ENCODE data around the gene KDM3A.
"Not testable (repeated sequence)": the region's sequence is repeated elsewhere in the genome, so short reads cannot be mapped to it uniquely, and the experiment has no call there.

The KDM3A gene

DNA sequence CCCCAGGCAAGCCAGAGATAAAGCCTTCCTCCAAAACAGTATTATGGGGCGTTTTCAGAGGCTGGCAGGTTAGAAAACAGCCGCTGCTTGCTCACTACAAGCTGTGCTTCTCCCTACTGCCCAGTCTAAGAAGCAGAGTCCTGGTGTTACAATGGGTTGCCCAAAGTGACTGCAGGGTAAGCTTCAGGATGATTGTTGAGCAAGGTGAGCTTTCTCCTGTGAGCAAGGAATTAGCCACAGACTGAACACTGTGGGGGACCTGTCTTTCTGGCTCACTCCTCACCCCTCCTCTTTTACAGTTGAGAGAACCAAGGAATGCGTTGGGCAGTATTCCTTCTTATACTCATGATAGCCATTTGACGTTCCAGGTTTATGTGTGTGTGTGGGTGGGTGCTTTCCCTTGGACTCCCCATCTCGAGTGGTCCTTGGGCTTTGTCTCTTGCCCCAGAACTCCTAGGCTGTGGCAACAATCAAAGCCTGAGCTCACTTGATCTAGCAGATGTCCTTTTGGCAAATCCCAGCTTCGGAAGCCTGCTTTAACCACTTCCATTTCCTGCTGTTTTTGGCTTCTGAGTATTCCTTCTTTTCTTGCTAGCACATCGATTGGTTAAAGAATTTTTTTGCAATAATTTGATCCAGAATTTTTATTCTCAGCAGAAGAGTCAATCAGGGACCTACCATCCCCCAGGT is 47.5 kb downstream of the KDM3A start:
- TF ChIP-seq, protein P1, sequence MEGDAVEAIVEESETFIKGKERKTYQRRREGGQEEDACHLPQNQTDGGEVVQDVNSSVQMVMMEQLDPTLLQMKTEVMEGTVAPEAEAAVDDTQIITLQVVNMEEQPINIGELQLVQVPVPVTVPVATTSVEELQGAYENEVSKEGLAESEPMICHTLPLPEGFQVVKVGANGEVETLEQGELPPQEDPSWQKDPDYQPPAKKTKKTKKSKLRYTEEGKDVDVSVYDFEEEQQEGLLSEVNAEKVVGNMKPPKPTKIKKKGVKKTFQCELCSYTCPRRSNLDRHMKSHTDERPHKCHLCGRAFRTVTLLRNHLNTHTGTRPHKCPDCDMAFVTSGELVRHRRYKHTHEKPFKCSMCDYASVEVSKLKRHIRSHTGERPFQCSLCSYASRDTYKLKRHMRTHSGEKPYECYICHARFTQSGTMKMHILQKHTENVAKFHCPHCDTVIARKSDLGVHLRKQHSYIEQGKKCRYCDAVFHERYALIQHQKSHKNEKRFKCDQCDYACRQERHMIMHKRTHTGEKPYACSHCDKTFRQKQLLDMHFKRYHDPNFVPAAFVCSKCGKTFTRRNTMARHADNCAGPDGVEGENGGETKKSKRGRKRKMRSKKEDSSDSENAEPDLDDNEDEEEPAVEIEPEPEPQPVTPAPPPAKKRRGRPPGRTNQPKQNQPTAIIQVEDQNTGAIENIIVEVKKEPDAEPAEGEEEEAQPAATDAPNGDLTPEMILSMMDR (IDR thresholded peaks at IDR 0.05; ENCODE audit: low read depth, low read length), result no peak

DNA sequence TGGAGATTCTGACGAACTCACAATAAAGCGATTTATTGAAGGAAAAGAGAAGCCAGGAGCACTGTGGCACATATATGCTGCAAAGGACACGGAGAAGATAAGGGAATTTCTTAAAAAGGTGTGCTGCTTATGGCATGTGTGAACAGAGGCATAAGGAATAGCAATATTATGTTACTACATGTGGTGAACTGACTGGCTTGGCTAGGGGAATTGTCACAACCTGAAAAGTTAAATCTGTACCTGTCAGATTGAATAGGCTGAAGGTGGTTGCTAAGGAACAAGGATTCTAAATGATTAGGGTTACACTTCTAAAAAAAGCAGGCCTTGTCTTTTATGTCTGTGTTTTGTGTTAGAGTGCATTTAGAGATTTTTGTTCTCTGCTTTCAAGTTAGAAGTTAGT is 48.4 kb downstream of the KDM3A start:
- no peak overlapping the region for H3K4me3 ChIP-seq (ENCODE audit: low read depth, low read length)
- TF ChIP-seq, protein P1 (IDR thresholded peaks at IDR 0.05; ENCODE audit: low read depth, low read length), result no peak

More for the DNA sequence above, 47.5 kb downstream of the KDM3A start:
- H3K4me3 ChIP-seq (ENCODE audit: low read depth, low read length), result no peak overlapping the region

DNA sequence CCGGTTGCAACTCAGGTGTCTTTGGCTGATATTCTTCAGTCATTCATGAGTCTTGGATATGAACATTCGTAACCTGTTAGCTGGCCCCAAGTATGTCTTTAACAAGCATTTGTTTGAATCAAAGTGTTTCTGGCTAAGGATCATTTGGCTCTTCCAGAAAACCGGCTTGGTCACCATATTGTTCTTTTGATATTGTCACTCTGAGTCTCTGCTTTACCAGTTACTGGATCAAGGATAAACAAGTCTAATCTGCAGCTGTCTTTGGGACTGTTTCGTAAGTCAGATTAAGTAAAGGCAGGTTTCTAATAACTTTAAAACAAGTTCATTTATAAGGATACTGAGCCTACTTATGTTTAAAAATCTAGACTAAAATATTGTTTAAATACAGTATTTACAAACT is 49.1 kb downstream of the KDM3A start:
- TF ChIP-seq, protein P1 (IDR thresholded peaks at IDR 0.05; ENCODE audit: low read depth, low read length), result no peak
- no peak overlapping the region for H3K4me3 ChIP-seq (ENCODE audit: low read depth, low read length)

DNA sequence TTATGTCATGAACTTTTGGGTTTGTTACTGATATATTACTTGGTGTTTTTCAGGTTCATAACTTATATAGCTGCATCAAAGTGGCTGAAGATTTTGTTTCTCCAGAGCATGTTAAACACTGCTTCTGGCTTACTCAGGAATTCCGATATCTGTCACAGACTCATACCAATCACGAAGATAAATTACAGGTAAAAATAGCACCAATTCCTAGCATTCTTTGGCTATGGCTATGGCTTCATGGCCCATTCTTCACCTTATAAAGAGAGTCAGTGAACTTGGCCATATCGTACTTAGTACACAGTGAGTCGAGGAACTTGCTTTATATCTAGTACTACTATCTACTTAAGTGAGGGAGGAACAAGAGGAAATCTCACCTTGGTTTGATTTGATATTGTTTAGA is 49.9 kb downstream of the KDM3A start:
- TF ChIP-seq, protein P1 (IDR thresholded peaks at IDR 0.05; ENCODE audit: low read depth, low read length), result no peak
- no peak overlapping the region for H3K4me3 ChIP-seq (ENCODE audit: low read depth, low read length)

DNA sequence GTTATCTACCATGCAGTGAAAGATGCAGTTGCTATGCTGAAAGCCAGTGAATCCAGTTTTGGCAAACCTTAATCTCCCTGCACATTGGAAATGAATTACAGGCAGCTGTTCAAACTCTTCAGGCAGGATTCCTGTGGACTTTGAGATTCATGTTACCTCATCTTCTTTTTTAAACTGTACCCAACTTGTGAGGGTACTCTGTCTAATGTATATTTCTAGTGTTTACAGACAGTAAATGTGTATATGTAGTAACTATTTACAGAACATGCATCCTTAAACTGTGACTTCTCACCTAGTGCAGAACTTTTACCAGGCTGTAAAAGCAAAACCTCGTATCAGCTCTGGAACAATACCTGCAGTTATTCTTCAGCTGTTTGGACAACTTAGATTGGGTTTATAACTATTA is 50.9 kb downstream of the KDM3A start:
- TF ChIP-seq, protein P1 (IDR thresholded peaks at IDR 0.05; ENCODE audit: low read depth, low read length), result no peak
- H3K4me3 ChIP-seq (ENCODE audit: low read depth, low read length), result no peak overlapping the region

DNA sequence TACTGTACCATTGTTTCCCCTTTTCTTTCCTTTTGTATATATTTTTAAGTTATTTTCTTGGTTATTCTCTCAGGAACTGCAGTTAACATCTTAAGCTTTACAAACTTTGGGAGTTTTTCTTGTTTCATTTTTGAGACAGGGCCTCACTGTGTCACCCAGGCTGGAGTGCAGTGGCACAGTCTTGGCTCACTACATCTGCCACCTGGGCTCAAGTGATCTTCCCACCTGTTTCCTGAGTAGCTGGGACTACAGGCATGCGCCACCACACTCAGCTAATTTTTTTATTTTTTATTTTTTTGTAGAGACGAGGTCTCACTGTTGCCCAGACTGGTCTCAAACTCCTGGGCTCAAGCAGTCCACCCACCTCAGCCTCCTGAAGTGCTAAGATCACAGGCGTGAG is 55.2 kb downstream of the KDM3A start:
- not testable (repeated sequence) for H3K4me3 ChIP-seq (ENCODE audit: low read depth, low read length)

DNA sequence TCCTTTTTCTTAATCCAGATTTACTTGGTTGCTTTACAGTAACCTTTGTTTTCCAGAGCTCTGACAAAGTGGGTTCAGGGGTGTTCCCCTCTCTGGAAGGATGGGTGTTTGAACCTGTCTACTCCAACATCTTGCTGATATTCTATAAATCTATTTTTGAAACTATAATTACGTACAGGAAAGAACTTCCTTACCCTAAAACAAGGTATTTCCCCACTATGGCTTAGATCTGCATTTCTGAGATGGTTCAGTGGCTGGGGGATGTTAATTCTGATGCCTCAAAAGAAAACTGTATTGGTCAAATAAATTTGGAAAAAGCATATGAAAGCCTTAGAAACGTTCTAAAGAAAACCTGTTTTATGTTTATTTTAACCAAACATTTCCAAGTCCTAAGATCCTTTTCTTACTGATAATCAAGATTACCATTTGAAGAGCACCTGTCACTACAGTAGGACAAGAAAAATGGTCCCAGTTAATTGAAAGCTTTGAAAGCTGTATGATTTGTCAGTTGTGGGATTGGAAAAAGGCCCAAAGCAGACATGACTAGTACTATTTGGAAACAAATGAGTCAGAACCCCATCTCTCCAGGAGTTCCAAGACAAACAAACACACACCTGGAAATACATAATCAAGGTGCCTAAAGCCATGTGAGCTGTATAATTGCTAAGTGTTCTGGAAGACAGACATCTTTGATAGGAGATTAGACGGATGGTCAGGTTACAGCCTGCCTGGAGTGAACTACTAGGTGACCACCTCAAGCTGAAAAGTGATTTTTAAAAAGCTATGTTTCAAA is 57.5 kb downstream of the KDM3A start:
- H3K4me3 ChIP-seq (ENCODE audit: low read depth, low read length), result no peak overlapping the region
- TF ChIP-seq, protein P1 (IDR thresholded peaks at IDR 0.05; ENCODE audit: low read depth, low read length), result no peak
